SK-N-MC (cell line): ENCODE data around the gene LHFPL3.
"Not testable (repeated sequence)": the region's sequence is repeated elsewhere in the genome, so short reads cannot be mapped to it uniquely, and the experiment has no call there.

Experiments
- DNase-seq: peaks from one replicate; pipeline ENCODE4 v3.0.0-alpha.2; 2011; ENCODE audit warnings: low read depth, low spot score
- H3K27ac ChIP-seq: fragments of 200-600 bp; sonication (generic); 2 replicates; pipeline ENCODE4 v1.5.1; 2016; ENCODE audit warnings: mixed run types
- H3K36me3 ChIP-seq: fragments of 200-600 bp; sonication (generic); 2 replicates; pipeline ENCODE4 v1.6.1; 2017; ENCODE audit warnings: antibody characterized with exemption, low read length, mixed read lengths; ENCODE audit not compliant: insufficient read depth
- H3K4me3 ChIP-seq: fragments of 200-600 bp; sonication (generic); 2 replicates; pipeline ENCODE4 v1.5.1; 2016
- H3K9ac ChIP-seq: fragments of 200-600 bp; sonication (generic); 2 replicates; pipeline ENCODE4 v1.8.0; 2017; ENCODE audit warnings: mixed run types, mixed read lengths; ENCODE audit not compliant: insufficient read length
- H3K9me3 ChIP-seq: fragments of 200-600 bp; sonication (generic); 2 replicates; pipeline ENCODE4 v1.6.1; 2017; ENCODE audit warnings: low read depth, mild to moderate bottlenecking, antibody characterized with exemption, low read length, moderate library complexity, mixed read lengths
- EZH2 ChIP-seq: fragments of 200-600 bp; sonication (generic); IDR thresholded peaks from one replicate; pipeline ENCODE4 v1.6.1; 2017; ENCODE audit warnings: antibody characterized with exemption
- FOXP2 ChIP-seq: optimal IDR thresholded peaks from 2 replicates; pipeline ENCODE3; 2011; ENCODE audit warnings: mild to moderate bottlenecking, moderate library complexity; ENCODE audit not compliant: insufficient read depth; ENCODE audit errors: extremely low read length, control extremely low read depth
- POLR2AphosphoS5 ChIP-seq: IDR thresholded peaks from 2 replicates; pipeline ENCODE4 v1.6.1; 2012; ENCODE audit warnings: mild to moderate bottlenecking, low read depth, low read length, borderline replicate concordance

Gene LHFPL3

DNA sequence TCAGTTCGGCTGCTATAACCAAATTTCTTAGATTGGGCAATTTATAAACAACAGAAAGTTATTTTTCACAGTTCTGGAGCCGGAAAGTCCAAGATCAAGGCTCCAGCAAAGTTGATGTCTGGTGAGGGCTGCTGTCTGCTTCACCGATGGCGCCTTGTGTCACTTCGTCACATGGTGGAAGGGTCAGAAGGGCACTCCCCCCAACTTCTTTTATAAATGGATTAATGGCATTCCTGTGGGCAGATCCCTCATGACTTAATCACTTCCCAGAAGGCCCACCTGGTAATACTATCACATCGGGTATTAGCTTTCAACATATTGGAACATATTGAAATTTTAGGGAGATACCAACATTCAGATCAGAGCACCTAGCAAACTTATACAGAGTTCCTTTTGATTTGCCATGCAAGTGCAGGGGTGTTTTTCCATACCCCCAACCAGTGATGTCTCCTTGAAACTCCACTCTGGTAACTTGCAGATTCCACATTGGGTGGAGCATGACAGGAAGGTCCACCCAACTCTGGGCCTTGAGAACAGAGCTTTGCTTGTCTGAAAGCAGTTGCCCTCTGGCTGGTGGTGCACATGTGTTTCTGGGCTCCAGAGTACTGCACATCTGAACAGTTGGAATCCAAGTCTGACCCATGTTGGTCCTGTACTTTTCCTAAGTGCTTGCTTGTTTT, 600.5 kb downstream of the LHFPL3 start:
- Histone ChIP-seq H3K36me3 (no peaks in the 10 kb centered on the region), H3K9me3 (no peaks in the 10 kb centered on the region), H3K4me3 (no peak overlapping the region), H3K9ac (no peak overlapping the region), H3K27ac (no peak overlapping the region)
- DNase-seq, result no peak
- TF ChIP-seq FOXP2 (no peak), EZH2 (no peak), POLR2AphosphoS5 (no peak)

- TF ChIP-seq EZH2 (no peak), POLR2AphosphoS5 (no peak), FOXP2 (no peak)
- H3K27ac ChIP-seq, result no peak overlapping the region
These were observed 601.5 kb downstream of the LHFPL3 start for GRCh38 chr7:104929921-104930320.

DNA sequence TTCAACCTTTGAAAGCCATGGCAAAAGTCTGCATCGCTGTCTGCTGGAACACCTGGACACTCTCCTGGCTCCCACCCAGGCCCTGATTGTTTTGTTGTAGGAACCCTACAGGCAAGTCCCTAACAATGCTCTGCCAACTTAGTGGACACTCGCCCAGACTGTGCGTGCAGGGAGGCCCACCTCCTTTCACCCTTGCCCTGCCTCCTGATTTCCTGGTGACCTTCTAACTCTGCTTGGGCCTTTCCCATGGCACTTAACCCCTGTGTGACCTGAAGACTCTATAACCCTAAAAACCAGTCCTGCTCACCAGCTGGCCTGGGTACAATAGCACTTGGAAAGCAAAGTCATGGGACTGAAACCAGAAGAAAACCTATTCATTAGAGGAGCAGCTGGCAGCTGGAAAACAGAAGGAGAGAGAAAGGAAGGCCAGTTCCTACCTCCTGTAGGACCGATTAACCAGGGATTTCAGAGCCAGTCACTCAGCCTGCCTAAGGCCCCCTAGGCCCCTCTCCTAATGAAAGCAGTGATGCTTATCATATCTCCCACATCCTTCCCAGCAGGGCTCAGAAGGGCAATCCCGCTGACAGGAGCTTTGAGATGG, 602.9 kb downstream of the LHFPL3 start:
- DNase-seq, result no peak
- H3K9me3 ChIP-seq, result no peaks in the 10 kb centered on the region
- H3K27ac ChIP-seq, result no peak overlapping the region
- no peak overlapping the region for H3K4me3 ChIP-seq
- TF ChIP-seq POLR2AphosphoS5, result no peak
- TF ChIP-seq FOXP2, result no peak
- no peak for TF ChIP-seq EZH2
- no peaks in the 10 kb centered on the region for H3K36me3 ChIP-seq
- no peak overlapping the region for H3K9ac ChIP-seq

More at GRCh38 chr7:104929921-104930320, 601.5 kb downstream of the LHFPL3 start:
- H3K36me3 ChIP-seq, result no peaks in the 10 kb centered on the region
- H3K4me3 ChIP-seq, result no peak overlapping the region
- no peaks in the 10 kb centered on the region for H3K9me3 ChIP-seq
- DNase-seq, result no peak
- H3K9ac ChIP-seq, result no peak overlapping the region

GRCh38 chr7:104933022-104933421, 604.6 kb downstream of the LHFPL3 start:
- TF ChIP-seq EZH2, result no peak
- TF ChIP-seq POLR2AphosphoS5, result no peak
- no peak for TF ChIP-seq FOXP2
- Histone ChIP-seq H3K27ac (no peak overlapping the region), H3K4me3 (no peak overlapping the region)

GRCh38 chr7:104933521-104933988, 605.2 kb downstream of the LHFPL3 start:
- Histone ChIP-seq H3K27ac (no peak overlapping the region), H3K36me3 (no peaks in the 10 kb centered on the region), H3K9me3 (no peaks in the 10 kb centered on the region), H3K9ac (no peak overlapping the region), H3K4me3 (no peak overlapping the region)
- TF ChIP-seq EZH2 (no peak), POLR2AphosphoS5 (no peak), FOXP2 (no peak)
- no peak for DNase-seq

More at GRCh38 chr7:104933022-104933421, 604.6 kb downstream of the LHFPL3 start:
- no peak for DNase-seq
- H3K36me3 ChIP-seq, result no peaks in the 10 kb centered on the region
- H3K9ac ChIP-seq, result no peak overlapping the region
- H3K9me3 ChIP-seq, result no peaks in the 10 kb centered on the region

GRCh38 chr7:104934665-104935064, 606.3 kb downstream of the LHFPL3 start:
- Histone ChIP-seq H3K36me3 (no peaks in the 10 kb centered on the region), H3K4me3 (no peak overlapping the region), H3K9me3 (no peaks in the 10 kb centered on the region), H3K27ac (no peak overlapping the region), H3K9ac (no peak overlapping the region)
- no peak for TF ChIP-seq EZH2
- no peak for TF ChIP-seq FOXP2
- no peak for TF ChIP-seq POLR2AphosphoS5
- no peak for DNase-seq

DNA sequence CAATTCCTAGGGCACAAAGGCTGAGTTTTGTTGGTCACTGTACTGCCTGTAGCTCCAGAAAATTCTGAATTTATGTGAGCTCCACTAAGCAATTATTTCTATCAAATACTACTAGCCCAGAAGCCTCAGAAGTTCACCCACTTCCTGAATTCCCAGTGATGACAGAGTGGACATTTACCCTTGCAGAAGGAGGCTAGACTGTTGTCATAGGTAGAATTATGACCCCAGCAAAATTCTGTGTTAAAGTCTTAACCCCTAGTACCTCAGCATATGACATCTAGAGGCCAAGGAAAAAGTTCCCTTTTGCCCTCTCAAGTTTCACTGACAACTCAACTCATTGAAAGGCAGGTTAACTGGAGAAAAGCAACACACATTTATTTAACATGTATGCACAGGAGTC, 606.9 kb downstream of the LHFPL3 start:
- no peak for DNase-seq
- no peaks in the 10 kb centered on the region for H3K36me3 ChIP-seq
- no peaks in the 10 kb centered on the region for H3K9me3 ChIP-seq
- no peak overlapping the region for H3K4me3 ChIP-seq
- no peak overlapping the region for H3K9ac ChIP-seq
- no peak overlapping the region for H3K27ac ChIP-seq
- no peak for TF ChIP-seq FOXP2
- no peak for TF ChIP-seq EZH2
- no peak for TF ChIP-seq POLR2AphosphoS5

- Histone ChIP-seq H3K9me3 (no peaks in the 10 kb centered on the region), H3K36me3 (no peaks in the 10 kb centered on the region), H3K27ac (no peak overlapping the region), H3K4me3 (no peak overlapping the region), H3K9ac (no peak overlapping the region)
- TF ChIP-seq POLR2AphosphoS5 (no peak), FOXP2 (no peak), EZH2 (no peak)
- no peak for DNase-seq
These were observed 608.1 kb downstream of the LHFPL3 start for GRCh38 chr7:104936546-104936945.

DNA sequence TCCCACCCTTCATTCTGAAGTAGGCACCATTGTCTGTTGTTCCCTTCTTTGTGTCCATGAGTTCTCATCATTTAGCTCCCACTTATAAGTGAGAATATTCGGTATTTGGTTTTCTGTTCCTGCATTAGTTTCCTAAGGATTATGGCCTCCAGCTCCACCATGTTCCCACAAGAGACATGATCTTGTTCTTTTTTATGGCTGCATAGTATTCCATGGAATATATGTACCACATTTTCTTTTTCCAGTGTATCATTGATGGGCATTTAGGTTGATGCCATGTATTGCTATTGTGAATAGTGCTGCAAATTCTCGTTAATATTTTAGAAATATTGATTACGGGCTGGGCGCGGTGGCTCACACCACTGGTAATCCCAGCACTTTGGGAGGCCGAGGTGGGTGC, 609.1 kb downstream of the LHFPL3 start:
- not testable (repeated sequence) for H3K4me3 ChIP-seq, H3K9me3 ChIP-seq, H3K27ac ChIP-seq, H3K36me3 ChIP-seq, DNase-seq, H3K9ac ChIP-seq
